BE2C (cell line): Measurements from ENCODE around the gene CIB2.

ENCODE experiments used
- DNase-seq: peaks from one replicate; pipeline ENCODE4 v3.0.0-alpha.2; 2020
- H3K27me3 ChIP-seq: fragments of 250-450 bp; sonication (Bioruptor Pico); 2 replicates; pipeline ENCODE4 v1.5.1; 2020; ENCODE audit warnings: mild to moderate bottlenecking
- H3K36me3 ChIP-seq: fragments of 250-450 bp; sonication (Bioruptor Pico); 2 replicates; pipeline ENCODE4 v1.5.1; 2020; ENCODE audit warnings: mild to moderate bottlenecking
- H3K4me1 ChIP-seq: fragments of 250-450 bp; sonication (Bioruptor Pico); 2 replicates; pipeline ENCODE4 v1.5.1; 2020
- H3K4me3 ChIP-seq: 2 replicates; pipeline ENCODE4 v1.5.1; 2011; ENCODE audit warnings: low read depth, low read length
- H3K9me3 ChIP-seq: fragments of 250-450 bp; sonication (Bioruptor Pico); 2 replicates; pipeline ENCODE4 v1.5.1; 2020
- CTCF ChIP-seq: IDR thresholded peaks from 2 replicates; pipeline ENCODE4 v1.5.1; 2012; ENCODE audit warnings: mild to moderate bottlenecking, low read depth, low read length

CIB2 gene

GRCh38 chr15:78110916-78111475 lies 20.2 kb downstream of the CIB2 start:
- DNase-seq: no peak
- TF ChIP-seq CTCF: no peak
- H3K36me3 ChIP-seq: no peaks in the 10 kb centered on the region

DNA sequence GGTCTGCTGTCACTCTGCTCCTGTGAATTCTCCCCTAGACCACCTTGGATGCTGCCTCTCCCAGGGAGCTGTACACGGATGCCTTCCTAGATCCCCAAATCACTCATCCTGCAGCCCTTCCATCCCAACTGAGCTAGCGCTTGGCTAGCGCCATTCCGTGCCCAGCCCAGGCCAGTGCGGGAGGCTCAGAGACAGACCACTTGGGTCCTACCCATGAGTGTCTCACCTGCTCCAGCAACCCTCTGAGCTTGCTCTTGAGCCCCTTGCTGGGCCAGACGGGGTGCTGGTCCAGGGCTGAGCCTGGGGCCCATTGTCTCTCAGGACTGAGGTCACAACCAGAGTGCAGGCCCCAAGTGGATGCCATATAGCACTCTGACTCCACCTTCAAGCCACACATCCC lies 21.1 kb downstream of the CIB2 start:
- no peak for DNase-seq
- no peaks in the 10 kb centered on the region for H3K4me1 ChIP-seq
- no peaks in the 10 kb centered on the region for H3K27me3 ChIP-seq
- no peaks in the 10 kb centered on the region for H3K36me3 ChIP-seq
- H3K4me3 ChIP-seq: no peak overlapping the region
- H3K9me3 ChIP-seq: no peaks in the 10 kb centered on the region
- TF ChIP-seq CTCF: no peak

More at GRCh38 chr15:78110916-78111475, 20.2 kb downstream of the CIB2 start:
- H3K9me3 ChIP-seq: no peaks in the 10 kb centered on the region
- H3K4me1 ChIP-seq: no peaks in the 10 kb centered on the region
- H3K27me3 ChIP-seq: no peaks in the 10 kb centered on the region
- no peak overlapping the region for H3K4me3 ChIP-seq

DNA sequence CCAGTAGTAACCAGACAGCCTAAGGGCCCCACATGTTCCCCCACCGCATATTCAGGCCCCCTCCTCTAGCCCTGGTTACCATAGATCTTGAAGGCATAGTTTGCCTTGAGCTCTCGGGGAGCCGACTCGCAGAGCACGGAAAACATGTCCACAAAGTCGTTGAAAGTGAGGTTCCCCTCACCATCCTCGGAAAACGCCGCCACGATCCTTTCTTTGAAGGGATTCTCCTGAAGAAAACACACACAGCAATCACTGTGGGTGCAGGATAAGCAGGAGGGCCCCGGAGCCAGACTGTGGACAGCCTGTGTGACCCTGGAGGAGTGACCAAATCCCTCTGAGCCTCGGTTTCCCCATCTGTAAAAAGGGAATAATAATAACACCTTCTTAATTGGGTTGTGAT lies 22.1 kb downstream of the CIB2 start:
- H3K4me1 ChIP-seq: no peaks in the 10 kb centered on the region
- H3K4me3 ChIP-seq: no peak overlapping the region
- no peaks in the 10 kb centered on the region for H3K9me3 ChIP-seq
- no peak for DNase-seq
- no peak for TF ChIP-seq CTCF
- no peaks in the 10 kb centered on the region for H3K27me3 ChIP-seq
- no peaks in the 10 kb centered on the region for H3K36me3 ChIP-seq

GRCh38 chr15:78108300-78109084 lies 22.8 kb downstream of the CIB2 start:
- no peaks in the 10 kb centered on the region for H3K36me3 ChIP-seq
- H3K27me3 ChIP-seq: no peaks in the 10 kb centered on the region
- H3K9me3 ChIP-seq: no peaks in the 10 kb centered on the region
- no peak overlapping the region for H3K4me3 ChIP-seq
- peak; percentile 97 for TF ChIP-seq CTCF
- H3K4me1 ChIP-seq: no peaks in the 10 kb centered on the region
- peak; percentile 93 for DNase-seq

DNA sequence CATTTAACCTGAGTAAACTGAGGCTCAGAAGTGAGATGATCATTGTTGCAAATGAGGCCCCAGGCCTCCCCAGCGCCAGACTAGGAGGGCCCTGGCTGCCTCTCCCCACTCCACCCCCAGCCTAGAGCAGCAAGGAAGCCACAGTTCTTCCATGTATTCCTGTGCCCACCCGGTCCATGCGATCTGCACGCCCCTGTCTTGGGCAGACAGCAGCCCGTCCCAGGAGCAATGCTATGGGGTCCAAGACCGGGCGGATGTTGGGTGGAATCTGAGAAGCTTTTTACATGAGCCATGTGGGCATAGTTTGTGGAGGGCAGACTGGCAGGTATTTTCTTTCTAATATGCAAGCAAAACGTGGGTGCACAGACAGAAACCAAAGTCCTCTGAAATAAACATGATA lies 23.8 kb downstream of the CIB2 start:
- H3K4me3 ChIP-seq: no peak overlapping the region
- TF ChIP-seq CTCF: no peak
- no peaks in the 10 kb centered on the region for H3K4me1 ChIP-seq

More for the DNA sequence above, 23.8 kb downstream of the CIB2 start:
- no peak for DNase-seq
- no peaks in the 10 kb centered on the region for H3K27me3 ChIP-seq
- H3K36me3 ChIP-seq: no peaks in the 10 kb centered on the region
- H3K9me3 ChIP-seq: no peaks in the 10 kb centered on the region
